ENCODE data around the gene NID1.

Gene NID1

GRCh38 chr1:236059011-236059410, 5.9 kb downstream of the NID1 start:
- no peak overlapping the region for H3K4me3 ChIP-seq (ENCODE audit: low read depth, low read length)
- in situ Hi-C loops (cut with HindIII; ENCODE audit: low sequenced_read_pairs) = no loop called here
- DNase-seq (ENCODE audit: low read depth) = no peak
- no peak for TF ChIP-seq CTCF (IDR thresholded peaks at IDR 0.05; ENCODE audit: low read depth, low read length, missing control alignments)

GRCh38 chr1:236058141-236058934, 6.6 kb downstream of the NID1 start:
- H3K4me3 ChIP-seq (ENCODE audit: low read depth, low read length) = no peak overlapping the region
- no peak for DNase-seq (ENCODE audit: low read depth)
- TF ChIP-seq CTCF (IDR thresholded peaks at IDR 0.05; ENCODE audit: low read depth, low read length, missing control alignments) = no peak
- in situ Hi-C loops (cut with HindIII; ENCODE audit: low sequenced_read_pairs) = no loop called here

- no peak for TF ChIP-seq CTCF (IDR thresholded peaks at IDR 0.05; ENCODE audit: low read depth, low read length, missing control alignments)
- DNase-seq (ENCODE audit: low read depth) = no peak
- no peak overlapping the region for H3K4me3 ChIP-seq (ENCODE audit: low read depth, low read length)
- in situ Hi-C loops (cut with HindIII; ENCODE audit: low sequenced_read_pairs) = no loop called here
Observed at GRCh38 chr1:236057546-236057945, 7.3 kb downstream of the NID1 start.

GRCh38 chr1:236052232-236052993, 12.5 kb downstream of the NID1 start:
- DNase-seq (ENCODE audit: low read depth) = no peak
- in situ Hi-C loops (cut with HindIII; ENCODE audit: low sequenced_read_pairs) = no loop called here
- no peak for TF ChIP-seq CTCF (IDR thresholded peaks at IDR 0.05; ENCODE audit: low read depth, low read length, missing control alignments)
- H3K4me3 ChIP-seq (ENCODE audit: low read depth, low read length) = no peak overlapping the region

GRCh38 chr1:236051242-236051791, 13.6 kb downstream of the NID1 start:
- in situ Hi-C loops (cut with HindIII; ENCODE audit: low sequenced_read_pairs) = no loop called here
- no peak overlapping the region for H3K4me3 ChIP-seq (ENCODE audit: low read depth, low read length)
- TF ChIP-seq CTCF (IDR thresholded peaks at IDR 0.05; ENCODE audit: low read depth, low read length, missing control alignments) = no peak
- DNase-seq (ENCODE audit: low read depth) = no peak

- in situ Hi-C loops (cut with HindIII; ENCODE audit: low sequenced_read_pairs) = no loop called here
- DNase-seq (ENCODE audit: low read depth) = no peak
- H3K4me3 ChIP-seq (ENCODE audit: low read depth, low read length) = no peak overlapping the region
- no peak for TF ChIP-seq CTCF (IDR thresholded peaks at IDR 0.05; ENCODE audit: low read depth, low read length, missing control alignments)
Observed at GRCh38 chr1:236045771-236046170, 19.1 kb downstream of the NID1 start.
